Endothelial cell of umbilical vein (primary cell): Measurements from ENCODE around the gene KTN1. TPM values are rescaled to one million over a fixed set of nuclear protein-coding genes. Genes with fewer than 3 reads are reported as not detected.

Experiments used
- BruUV-seq: library from RNA; stranded (reverse); fragments of 400-500 nt; replicated peaks from 2 replicates; lab custom pipeline; 2021; lab: Mats Ljungman, UMichigan
- CTCF ChIA-PET: fragments of 300-600, 350-600 bp; sonication (Branson Sonifier 250); formaldehyde crosslinking; loops from one replicate; lab custom pipeline; 2021; ENCODE audit warnings: antibody characterized with exemption, inconsistent platforms; lab: Charles Lee
- POLR2A ChIA-PET: fragments of 300-600, 350-600 bp; sonication (Branson Sonifier 250); formaldehyde crosslinking; loops from one replicate; lab custom pipeline; 2021; ENCODE audit warnings: antibody characterized with exemption, inconsistent platforms; lab: Charles Lee
- DNase-seq: peaks from one replicate; pipeline ENCODE4 v3.0.0-alpha.2; 2011; ENCODE audit warnings: low read depth, low spot score
- FAIRE-seq: peaks from 2 replicates; lab custom pipeline; 2011; peaks lifted over from hg19 to GRCh38; lab: Jason Lieb, UNC
- H2AFZ ChIP-seq: 2 replicates; pipeline ENCODE4 v1.6.0; 2012; ENCODE audit warnings: low read depth, low read length, control low read depth, inconsistent platforms
- H3K27ac ChIP-seq: 2 replicates; pipeline ENCODE4 v1.5.1; 2011; ENCODE audit warnings: low read depth, mild to moderate bottlenecking, control low read depth, low read length, moderate library complexity; ENCODE audit not compliant: insufficient read depth
- H3K27me3 ChIP-seq, 2 experiments: 2 replicates each; pipeline versions ENCODE4 v1.6.0 to v1.6.1; 2011; ENCODE audit warnings: low read length in 2 of 2, mixed read lengths in 1 of 2; ENCODE audit not compliant: control insufficient read depth in 2 of 2, insufficient read depth in 2 of 2
- H3K36me3 ChIP-seq, 2 experiments: 2 replicates in 1 of 2; 3 replicates in 1 of 2; pipeline ENCODE4 v1.5.1; 2011; ENCODE audit warnings: low read length in 2 of 2, mild to moderate bottlenecking in 1 of 2, moderate library complexity in 1 of 2; ENCODE audit not compliant: control insufficient read depth in 2 of 2, insufficient read depth in 2 of 2; ENCODE audit errors: extremely low read depth in 1 of 2
- H3K4me1 ChIP-seq: 3 replicates; pipeline ENCODE4 v1.5.1; 2011; ENCODE audit warnings: mild to moderate bottlenecking, low read length; ENCODE audit not compliant: control insufficient read depth, insufficient read depth; ENCODE audit errors: extremely low read depth
- H3K4me2 ChIP-seq: 2 replicates; pipeline ENCODE4 v1.6.1; 2011; ENCODE audit warnings: low read length, control low read depth, mixed read lengths; ENCODE audit not compliant: insufficient read depth
- H3K4me3 ChIP-seq, 3 experiments: fragments of 200-600 bp in 1 of 3; sonication (generic), shearing (Covaris generic) in 1 of 3; replicated peaks in 1 of 3; 2 replicates each; pipeline ENCODE4 v1.5.1; 2011 to 2016; ENCODE audit warnings: control low read depth in 3 of 3, low read length in 3 of 3, mild to moderate bottlenecking in 2 of 3, inconsistent platforms in 1 of 3, low read depth in 1 of 3, moderate library complexity in 1 of 3; ENCODE audit not compliant: insufficient read depth in 1 of 3
- H3K79me2 ChIP-seq: 2 replicates; pipeline ENCODE4 v1.6.0; 2012; ENCODE audit warnings: low read length, inconsistent platforms; ENCODE audit not compliant: control insufficient read depth, insufficient read depth
- H3K9ac ChIP-seq: replicated peaks from 2 replicates; pipeline ENCODE3; 2011; ENCODE audit warnings: low read length, control low read depth; ENCODE audit not compliant: insufficient read depth; ENCODE audit errors: extremely low read depth
- H3K9me1 ChIP-seq: replicated peaks from 3 replicates; pipeline ENCODE4 v1.6.0; 2011; ENCODE audit warnings: mild to moderate bottlenecking, low read length; ENCODE audit not compliant: control insufficient read depth, insufficient read depth; ENCODE audit errors: extremely low read depth
- H3K9me3 ChIP-seq: replicated peaks from 2 replicates; pipeline ENCODE4 v1.5.1; 2012; ENCODE audit warnings: low read length, inconsistent platforms; ENCODE audit not compliant: control insufficient read depth, insufficient read depth
- H4K20me1 ChIP-seq: replicated peaks from 2 replicates; pipeline ENCODE3; 2011; ENCODE audit warnings: mild to moderate bottlenecking, low read length; ENCODE audit not compliant: control insufficient read depth, insufficient read depth; ENCODE audit errors: extremely low read depth
- CTCF ChIP-seq, 2 donors: IDR thresholded peaks; 1 replicate in 1 of 2; 2 replicates in 1 of 2; pipeline ENCODE4 v1.5.1; 2011; ENCODE audit warnings: low read length in 2 of 2, mild to moderate bottlenecking in 2 of 2, moderate library complexity in 2 of 2, control low read depth in 1 of 2, inconsistent platforms in 1 of 2, low read depth in 1 of 2; ENCODE audit not compliant: insufficient read depth in 1 of 2; ENCODE audit errors: extremely low read depth in 1 of 2
- EZH2 ChIP-seq: IDR thresholded peaks from 2 replicates; pipeline ENCODE4 v1.6.1; 2012; ENCODE audit warnings: borderline replicate concordance, low read depth, mild to moderate bottlenecking, moderate library complexity, low read length, inconsistent platforms; ENCODE audit not compliant: severe bottlenecking
- FOS ChIP-seq: IDR thresholded peaks from 2 replicates; pipeline ENCODE4 v1.6.1; 2011; ENCODE audit warnings: mild to moderate bottlenecking, low read length, moderate library complexity, borderline replicate concordance; ENCODE audit not compliant: insufficient read depth
- GATA2 ChIP-seq: IDR thresholded peaks from 2 replicates; pipeline ENCODE4 v1.7.0; 2011; ENCODE audit warnings: low read depth, mild to moderate bottlenecking, moderate library complexity, mixed read lengths, low read length; ENCODE audit not compliant: insufficient read length, insufficient read depth
- JUN ChIP-seq: IDR thresholded peaks from 2 replicates; pipeline ENCODE4 v1.6.1; 2011; ENCODE audit warnings: borderline replicate concordance, low read depth; ENCODE audit not compliant: insufficient read length, insufficient read depth
- MAX ChIP-seq: IDR thresholded peaks from 2 replicates; pipeline ENCODE4 v1.6.1; 2011; ENCODE audit not compliant: insufficient read depth, insufficient read length
- MYC ChIP-seq: IDR thresholded peaks from one replicate; pipeline ENCODE4 v1.6.1; 2011; ENCODE audit warnings: mild to moderate bottlenecking, low read depth, low read length
- POLR2A ChIP-seq: IDR thresholded peaks from 2 replicates; pipeline ENCODE4 v1.6.1; 2012; ENCODE audit warnings: low read depth, mild to moderate bottlenecking, control low read depth, low read length
- POLR2AphosphoS5 ChIP-seq: IDR thresholded peaks from 2 replicates; pipeline ENCODE4 v1.6.1; 2012; ENCODE audit warnings: low read depth, mild to moderate bottlenecking, control low read depth, low read length, moderate library complexity; ENCODE audit not compliant: insufficient read depth
- dilution Hi-C: fragments of 300-500 bp; cut with MboI; formaldehyde crosslinking; loops from one replicate; pipeline ENCODE4 v1.15.0; 2019; ENCODE audit warnings: low sequenced_read_pairs; ENCODE audit not compliant: extremely low pct_ligation_motif_present
- intact Hi-C: fragments of 100-400 bp; cut with micrococcal nuclease; formaldehyde crosslinking; loops from one replicate; pipeline ENCODE4 v1.10.0; 2022
- polyA plus RNA-seq, 4 experiments: library from polyadenylated mRNA; depleted of rRNA in 3 of 4; stranded (reverse) in 3 of 4; unstranded in 1 of 4; fragments of >200 nt; gene quantifications; 2 replicates each; pipeline versions ENCODE4 v1.2.1 to v1.2.3, GENCODE V29; 2011 to 2012; ENCODE audit warnings: missing spikeins in 1 of 4
- total RNA-seq: library from RNA; stranded (reverse); gene quantifications from 2 replicates; pipeline ENCODE4 v1.2.3, GENCODE V29; 2021

The KTN1 gene
- total and polyA plus RNA-seq, 2 donors (not counting 3 experiments of a cell fraction or from before 2014, with no cell fraction given): 33.2 to 148 TPM

DNA sequence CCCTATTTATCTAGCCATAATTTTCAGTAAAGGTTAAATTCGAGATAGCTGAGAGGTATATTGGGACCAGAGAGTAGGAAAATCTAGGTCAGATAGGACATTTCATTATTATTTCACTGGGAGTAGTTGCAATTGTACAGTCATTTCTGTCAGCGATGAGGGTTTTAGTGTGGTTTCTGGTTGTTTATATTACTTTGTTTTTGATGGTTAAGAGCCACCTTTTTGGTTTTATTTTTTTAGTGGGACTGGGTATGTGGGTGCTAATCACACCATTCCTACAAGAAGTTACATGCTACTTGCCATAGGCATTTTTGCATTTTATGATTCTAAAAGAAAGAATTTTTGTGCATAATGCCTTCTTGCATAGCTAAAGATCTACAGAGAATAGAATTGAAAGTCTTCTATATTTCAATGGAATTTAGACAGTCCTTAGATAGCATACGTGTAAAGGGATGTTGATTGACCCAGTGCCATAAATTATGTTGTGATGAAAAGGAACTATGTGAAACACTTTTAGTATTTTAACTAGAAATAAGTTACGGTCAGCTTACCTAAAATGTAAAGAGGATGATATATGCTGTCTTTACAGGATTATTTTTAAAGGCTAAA lies 85.2 kb downstream of the KTN1 start:
- ChIA-PET POLR2A (no interaction called here), CTCF (interaction anchor here (0.7 to 3.5 kb wide), 8 partner anchors 8 to 809 kb away, joined by 3 to 21 read pairs (median 6); partner anchors contain the start of gene TBPL2)
- no peaks in the 10 kb centered on the region for H3K4me1 ChIP-seq
- intact Hi-C loops (no loop called here), dilution Hi-C loops (no loop called here)
- H3K27me3 ChIP-seq: no peaks in the 10 kb centered on the region
- no peaks in the 10 kb centered on the region for H3K9me1 ChIP-seq
- peaks cover 2 to 11% of the 10 kb centered on the region in 2 experiments for H3K36me3 ChIP-seq
- TF ChIP-seq GATA2: no peak
- FAIRE-seq (no peak), DNase-seq (no peak)
- H3K9ac ChIP-seq: no peak overlapping the region
- H4K20me1 ChIP-seq: no peaks in the 10 kb centered on the region
- no peak overlapping the region for H3K27ac ChIP-seq
- H3K4me3 ChIP-seq: no peak overlapping the region
- H3K4me2 ChIP-seq: no peak overlapping the region
- no peaks in the 10 kb centered on the region for H3K79me2 ChIP-seq
- no TSS peak for BruUV-seq
- no peak overlapping the region for H2AFZ ChIP-seq
- no peaks in the 10 kb centered on the region for H3K9me3 ChIP-seq

DNA sequence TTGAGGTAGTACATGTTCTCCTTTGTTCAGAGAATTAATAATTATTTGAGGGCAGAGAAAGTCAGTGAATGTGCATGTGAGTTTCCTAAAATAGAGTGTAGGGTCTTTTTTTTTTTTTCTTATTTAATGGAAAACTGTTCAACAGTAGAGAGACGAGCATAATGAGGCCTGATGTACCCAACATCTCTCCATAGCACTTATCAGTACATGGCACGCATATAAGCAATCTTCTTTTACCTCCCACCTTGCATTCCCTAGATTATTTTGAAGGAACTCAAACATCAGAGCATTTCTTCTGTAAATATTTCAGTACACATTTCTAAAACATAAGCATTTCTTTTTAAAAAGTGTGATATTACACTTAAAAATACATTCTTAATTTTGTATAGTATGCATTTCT lies 87.8 kb downstream of the KTN1 start:
- FAIRE-seq: no peak
- TF ChIP-seq CTCF (IDR thresholded peaks at IDR 0.05; ENCODE audit: extremely low read depth in 1 of 2, insufficient read depth in 1 of 2, low read depth in 1 of 2, low read length in 2 of 2) (no peak), FOS (no peak), POLR2A (no peak), JUN (no peak), EZH2 (no peak), POLR2AphosphoS5 (no peak), MYC (no peak), MAX (no peak), GATA2 (no peak)
- Histone ChIP-seq H3K79me2 (no peaks in the 10 kb centered on the region), H3K4me2 (no peak overlapping the region), H2AFZ (no peak overlapping the region), H3K36me3 (peaks cover 4 to 13% of the 10 kb centered on the region in 2 experiments), H3K4me1 (no peaks in the 10 kb centered on the region), H3K27ac (no peak overlapping the region), H3K27me3 (no peaks in the 10 kb centered on the region), H4K20me1 (no peaks in the 10 kb centered on the region), H3K9me1 (no peaks in the 10 kb centered on the region), H3K9me3 (no peaks in the 10 kb centered on the region), H3K4me3 (no peak overlapping the region), H3K9ac (no peak overlapping the region)
- intact Hi-C loops (no loop called here), dilution Hi-C loops (no loop called here)
- CTCF ChIA-PET: interaction anchor here (0.9 to 1.0 kb wide), 2 partner anchors 221 kb away, joined by 3 to 5 read pairs; no protein-coding TSS in a partner anchor
- POLR2A ChIA-PET: no interaction called here
- DNase-seq: no peak
- BruUV-seq: no TSS peak
